Activated gamma-delta T cell treated with anti-CD3 and anti-CD28 coated beads, Interleukin-2, amount 50 U/mL, for 16 hours (primary cell): Measurements from ENCODE around the gene SNX7.

Experiments used
- DNase-seq: peaks from one replicate; pipeline ENCODE4 v3.0.0-alpha.2; 2020; ENCODE audit warnings: low read depth

The SNX7 gene

GRCh38 chr1:98697781-98698180 lies 36.3 kb downstream of the SNX7 start:
- no peak for DNase-seq

GRCh38 chr1:98698625-98699024 lies 37.1 kb downstream of the SNX7 start:
- DNase-seq, result no peak

GRCh38 chr1:98700228-98700627 lies 38.7 kb downstream of the SNX7 start:
- DNase-seq, result no peak

- no peak for DNase-seq
These were observed 41.5 kb downstream of the SNX7 start for GRCh38 chr1:98702976-98703375.

- no peak for DNase-seq
These were observed 43.0 kb downstream of the SNX7 start for GRCh38 chr1:98704474-98704873.

- DNase-seq, result no peak
These were observed 43.5 kb downstream of the SNX7 start for GRCh38 chr1:98704971-98705370.

- DNase-seq, result no peak
These were observed 44.1 kb downstream of the SNX7 start for GRCh38 chr1:98705591-98705990.

GRCh38 chr1:98706173-98706843 lies 44.8 kb downstream of the SNX7 start:
- DNase-seq, result no peak

GRCh38 chr1:98707556-98707955 lies 46.0 kb downstream of the SNX7 start:
- no peak for DNase-seq

- DNase-seq, result no peak
These were observed 48.4 kb downstream of the SNX7 start for GRCh38 chr1:98709906-98710305.

GRCh38 chr1:98723574-98723973 lies 62.1 kb downstream of the SNX7 start:
- DNase-seq, result no peak

- no peak for DNase-seq
These were observed 71.7 kb downstream of the SNX7 start for GRCh38 chr1:98732985-98733781.

- DNase-seq, result no peak
These were observed 72.2 kb downstream of the SNX7 start for GRCh38 chr1:98733782-98734112.

GRCh38 chr1:98735756-98736155 lies 74.2 kb downstream of the SNX7 start:
- DNase-seq, result no peak

- DNase-seq, result no peak
These were observed 76.3 kb downstream of the SNX7 start for GRCh38 chr1:98737835-98738234.

- no peak for DNase-seq
These were observed 78.2 kb downstream of the SNX7 start for GRCh38 chr1:98739762-98740161.

GRCh38 chr1:98741164-98741563 lies 79.6 kb downstream of the SNX7 start:
- no peak for DNase-seq

GRCh38 chr1:98749152-98749756 lies 87.7 kb downstream of the SNX7 start:
- DNase-seq, result no peak

GRCh38 chr1:98754176-98754575 lies 92.7 kb downstream of the SNX7 start:
- DNase-seq, result no peak

GRCh38 chr1:98761219-98761865 lies 99.8 kb downstream of the SNX7 start:
- DNase-seq, result no peak

- DNase-seq, result no peak
These were observed 102.1 kb downstream of the SNX7 start for GRCh38 chr1:98763488-98764150.

GRCh38 chr1:98764485-98764884 lies 103.0 kb downstream of the SNX7 start:
- no peak for DNase-seq
